HepG2 (cell line): ENCODE results near the gene ASIC3. TPM values are rescaled to one million over a fixed set of nuclear protein-coding genes. Genes with fewer than 3 reads are reported as not detected.
A peak's percentile ranks its signal among the peaks of the same experiment; 100 is the strongest.

Experiments used
- ATAC-seq: fragments of 200-7000 bp; cut with Tn5 transposase; 3 replicates; pipeline ENCODE4 v1.9.1; 2020; ENCODE audit warnings: mild to moderate bottlenecking, moderate library complexity
- BruUV-seq: library from RNA; stranded (reverse); fragments of 400-500 nt; replicated peaks from 2 replicates; lab custom pipeline; 2021; lab: Mats Ljungman, UMichigan
- CTCF ChIA-PET: fragments of 300-600 bp; formaldehyde crosslinking; extraction: SDS; loops from one replicate; lab custom pipeline; 2021; ENCODE audit warnings: low total read pairs, inconsistent platforms, low intra/inter-chr PET ratio; lab: Yijun Ruan, JAX
- POLR2A ChIA-PET: fragments of 350-600 bp; sonication (Branson Sonifier 250); formaldehyde crosslinking; loops from one replicate; lab custom pipeline; 2020; ENCODE audit warnings: antibody characterized with exemption, inconsistent platforms; lab: Yijun Ruan, JAX
- DNase-seq: peaks from one replicate; pipeline ENCODE4 v3.0.0-alpha.2; 2015; ENCODE audit warnings: low spot score
- FAIRE-seq: peaks from 3 replicates; lab custom pipeline; 2011; peaks lifted over from hg19 to GRCh38; lab: Jason Lieb, UNC
- H2AFZ ChIP-seq: one replicate; pipeline ENCODE4 v1.6.1; 2011; ENCODE audit warnings: low read length, inconsistent platforms
- H3K27ac ChIP-seq: fragments of 300-600 bp; 3 replicates; pipeline ENCODE4 v1.8.0; 2011; ENCODE audit warnings: mixed run types, mild to moderate bottlenecking, mixed read lengths, low read length, inconsistent platforms; ENCODE audit not compliant: insufficient read depth; ENCODE audit errors: extremely low read length
- H3K27me3 ChIP-seq, 2 experiments: fragments of 200-600 bp in 1 of 2; 2 replicates in 1 of 2; 3 replicates in 1 of 2; pipeline versions ENCODE4 v1.6.0 to v1.8.0; 2011; ENCODE audit warnings: low read length in 2 of 2, mild to moderate bottlenecking in 2 of 2, moderate library complexity in 2 of 2, inconsistent platforms in 1 of 2; ENCODE audit not compliant: insufficient read depth in 2 of 2, control insufficient read depth in 1 of 2
- H3K36me3 ChIP-seq, 2 experiments: fragments of 200-600 bp in 1 of 2; replicated peaks in 1 of 2; 2 replicates in 1 of 2; 3 replicates in 1 of 2; pipeline versions ENCODE4 v1.5.1 to v1.8.0; 2011; ENCODE audit warnings: low read length in 2 of 2, inconsistent platforms in 1 of 2; ENCODE audit not compliant: insufficient read depth in 2 of 2, control insufficient read depth in 1 of 2
- H3K4me1 ChIP-seq: 2 replicates; pipeline ENCODE4 v1.5.1; 2012; ENCODE audit warnings: low read length, inconsistent platforms; ENCODE audit not compliant: insufficient read depth
- H3K4me2 ChIP-seq: 2 replicates; pipeline ENCODE4 v1.6.0; 2011; ENCODE audit warnings: low read depth, low read length, inconsistent platforms
- H3K4me3 ChIP-seq, 3 experiments: fragments of 200-600 bp in 1 of 3; sonication (generic), shearing (Covaris generic) in 1 of 3; replicated peaks in 1 of 3; 2 replicates each; pipeline ENCODE4 v1.5.1; 2011 to 2016; ENCODE audit warnings: low read length in 3 of 3, inconsistent platforms in 2 of 3, low read depth in 2 of 3, mild to moderate bottlenecking in 2 of 3, control low read depth in 1 of 3, mixed read lengths in 1 of 3; ENCODE audit not compliant: insufficient read depth in 1 of 3
- H3K79me2 ChIP-seq: one replicate; pipeline ENCODE4 v1.6.1; 2011; ENCODE audit warnings: low read length, inconsistent platforms; ENCODE audit not compliant: insufficient read depth
- H3K9ac ChIP-seq: 2 replicates; pipeline ENCODE4 v1.6.0; 2011; ENCODE audit warnings: mild to moderate bottlenecking, low read depth, low read length, inconsistent platforms; ENCODE audit not compliant: insufficient read depth
- H3K9me3 ChIP-seq: 2 replicates; pipeline ENCODE4 v1.5.1; 2012; ENCODE audit warnings: mild to moderate bottlenecking, low read length
- H4K20me1 ChIP-seq: 2 replicates; pipeline ENCODE4 v1.6.0; 2011; ENCODE audit warnings: inconsistent platforms, mild to moderate bottlenecking, low read length, moderate library complexity; ENCODE audit not compliant: insufficient read depth
- CENPX ChIP-seq: sonication (generic); formaldehyde crosslinking; IDR thresholded peaks from 2 replicates; pipeline ENCODE4 v1.9.0; 2021; ENCODE audit warnings: mild to moderate bottlenecking, missing genetic modification reagents, moderate library complexity
- FOXK1 ChIP-seq: sonication (generic); formaldehyde crosslinking; IDR thresholded peaks from 2 replicates; pipeline ENCODE4 v1.4.0; 2020; ENCODE audit warnings: low read depth, missing genetic modification reagents, borderline replicate concordance
- LRRFIP1 ChIP-seq: sonication (generic); formaldehyde crosslinking; conservative IDR thresholded peaks from 2 replicates; pipeline ENCODE4 v1.4.0; 2020; ENCODE audit warnings: missing genetic modification reagents
- NCOA1 ChIP-seq: sonication (generic); formaldehyde crosslinking; IDR thresholded peaks from 2 replicates; pipeline ENCODE4 v1.9.0; 2021; ENCODE audit warnings: missing genetic modification reagents
- RAD21 ChIP-seq: fragments of 450-650 bp; formaldehyde crosslinking; IDR thresholded peaks from 2 replicates; pipeline ENCODE4 v1.5.0; 2020; ENCODE audit warnings: mild to moderate bottlenecking
- RAD51 ChIP-seq: fragments of 450-650 bp; IDR thresholded peaks from 2 replicates; pipeline ENCODE4 v1.6.1; 2016; ENCODE audit warnings: borderline replicate concordance
- RXRB ChIP-seq: IDR thresholded peaks from 2 replicates; pipeline ENCODE4 v1.6.1; 2016; ENCODE audit warnings: borderline replicate concordance, missing genetic modification reagents, missing compliant biosample characterization
- TRIM24 ChIP-seq: sonication (generic); formaldehyde crosslinking; IDR thresholded peaks from 2 replicates; pipeline ENCODE4 v1.8.0; 2022; ENCODE audit warnings: mild to moderate bottlenecking, missing genetic modification reagents
- ZBTB42 ChIP-seq: sonication (generic); formaldehyde crosslinking; IDR thresholded peaks from 2 replicates; pipeline ENCODE4 v1.5.0; 2020; ENCODE audit warnings: mild to moderate bottlenecking, missing genetic modification reagents
- ZBTB44 ChIP-seq: sonication (generic); formaldehyde crosslinking; IDR thresholded peaks from 2 replicates; pipeline ENCODE4 v1.4.0; 2020; ENCODE audit warnings: missing genetic modification reagents
- ZC3H4 ChIP-seq: sonication (generic); formaldehyde crosslinking; IDR thresholded peaks from 2 replicates; pipeline ENCODE4 v1.4.0; 2020; ENCODE audit warnings: missing genetic modification reagents, borderline replicate concordance
- ZNF263 ChIP-seq: sonication (generic); formaldehyde crosslinking; IDR thresholded peaks from 2 replicates; pipeline ENCODE4 v1.4.0; 2020; ENCODE audit warnings: missing genetic modification reagents
- ZNF570 ChIP-seq: sonication (generic); formaldehyde crosslinking; IDR thresholded peaks from 2 replicates; pipeline ENCODE4 v1.4.0; 2020; ENCODE audit warnings: mild to moderate bottlenecking, missing genetic modification reagents, borderline replicate concordance
- ZSCAN21 ChIP-seq: sonication (generic); formaldehyde crosslinking; IDR thresholded peaks from 2 replicates; pipeline ENCODE4 v1.8.0; 2022; ENCODE audit warnings: mild to moderate bottlenecking, missing genetic modification reagents, moderate library complexity, borderline replicate concordance
- WGBS: methylation state at CpG from one replicate; pipeline ENCODE4 v1.1.6; 2017; ENCODE audit warnings: low lambda C conversion rate; 5-methylcytosine and 5-hydroxymethylcytosine counted together
- in situ Hi-C: cut with HindIII; loops from 2 replicates; pipeline ENCODE4 v1.10.0; 2017; ENCODE audit warnings: low pct_unique_long_range_greater_than_20kb; ENCODE audit not compliant: extremely low pct_ligation_motif_present
- intact Hi-C: fragments of 100-400 bp; cut with micrococcal nuclease; formaldehyde crosslinking; loops from one replicate; pipeline ENCODE4 v1.10.0; 2022; ENCODE audit not compliant: unreplicated experiment
- polyA plus RNA-seq, 8 experiments: library from polyadenylated mRNA; depleted of rRNA in 3 of 8; stranded (reverse) in 7 of 8; unstranded in 1 of 8; fragments of >200 nt; fragmentation: Illumina TruSeq in 4 of 8; extraction: Trizol in 4 of 8; gene quantifications; 2 replicates each; pipeline versions ENCODE4 v1.2.1 to v1.2.3, GENCODE V29; 2011 to 2016; ENCODE audit warnings: low read depth in 4 of 8, missing spikeins in 1 of 8, mixed read lengths in 1 of 8; ENCODE audit not compliant: insufficient read depth in 1 of 8
- total RNA-seq, 5 experiments: library from RNA; depleted of rRNA; stranded (reverse); fragments of >200 nt; fragmentation: Illumina TruSeq; extraction: Trizol; gene quantifications; 2 replicates each; pipeline ENCODE4 v1.2.3, GENCODE V29; 2016; ENCODE audit warnings: low read depth in 1 of 5
- TF ChIP-seq, protein P1 (sequence below): sonication (generic); formaldehyde crosslinking; IDR thresholded peaks from 2 replicates; pipeline ENCODE4 v1.5.0; 2020; ENCODE audit warnings: missing genetic modification reagents
- TF ChIP-seq, protein P2 (sequence below): sonication (generic); formaldehyde crosslinking; IDR thresholded peaks from 2 replicates; pipeline ENCODE4 v1.8.0; 2022; ENCODE audit warnings: low read depth, missing genetic modification reagents

ASIC3 gene
- total and polyA plus RNA-seq, 2 of the 13 experiments (the other 11 are each of a cell fraction or from before 2014, with no cell fraction given), result 0.51 TPM; not detected in 1

- TF ChIP-seq ZBTB44 (CRISPR knock-in tag) (no peak), RXRB (CRISPR knock-in tag) (no peak), ZNF570 (CRISPR knock-in tag) (no peak), ZC3H4 (CRISPR knock-in tag) (no peak)
Measured at GRCh38 chr7:151083071-151083823, 34.9 kb downstream of the ASIC3 start, which contains the start of gene TMUB1 (continued).

GRCh38 chr7:151083824-151084160 lies 35.5 kb downstream of the ASIC3 start:
- ChIA-PET POLR2A (interaction anchor here (3.8 kb wide), 1 partner anchor 22 kb away, joined by 144 read pairs; no protein-coding TSS in a partner anchor), CTCF (no interaction called here)
- Histone ChIP-seq H3K27ac (no peak overlapping the region), H3K27me3 (no peaks in the 10 kb centered on the region; a peak in 1 of 5 replicates), H2AFZ (no peak overlapping the region), H4K20me1 (peaks cover 11% of the 10 kb centered on the region; the same call in 1 of the 2 replicates), H3K9ac (0 out of 2 replicates have a peak overlapping the region, but pooled peaks have one; percentile 100), H3K36me3 (0 out of 5 replicates have a peak, but pooled peaks cover 0 to 1% of the 10 kb centered on the region in 2 experiments), H3K9me3 (no peaks in the 10 kb centered on the region), H3K4me1 (peaks cover 58% of the 10 kb centered on the region), H3K4me3 (peak overlapping the region; percentile 85 to 96 (median 88); a peak in 5 of 6 replicates), H3K4me2 (peak overlapping the region; percentile 97), H3K79me2 (peaks cover 53% of the 10 kb centered on the region)
- 40% methylated on average over 2 of the region's 3 CpGs for WGBS
- in situ Hi-C loops, result no loop called here
- DNase-seq (no peak), FAIRE-seq (no peak), ATAC-seq (no peak)
- intact Hi-C loops, result loop anchor here (10.0 kb wide), 1 partner anchor 161 kb away; the partner anchor contains the start of gene SMARCD3
- no TSS peak for BruUV-seq
- TF ChIP-seq ZSCAN21 (no peak), NCOA1 (no peak), TRIM24 (no peak), FOXK1 (CRISPR knock-in tag) (no peak), ZBTB42 (CRISPR knock-in tag) (no peak), RAD51 (no peak), CENPX (CRISPR knock-in tag) (no peak), ZNF263 (CRISPR knock-in tag) (no peak), LRRFIP1 (CRISPR knock-in tag) (no peak), RAD21 (CRISPR knock-in tag) (no peak)
- TF ChIP-seq, protein P1, sequence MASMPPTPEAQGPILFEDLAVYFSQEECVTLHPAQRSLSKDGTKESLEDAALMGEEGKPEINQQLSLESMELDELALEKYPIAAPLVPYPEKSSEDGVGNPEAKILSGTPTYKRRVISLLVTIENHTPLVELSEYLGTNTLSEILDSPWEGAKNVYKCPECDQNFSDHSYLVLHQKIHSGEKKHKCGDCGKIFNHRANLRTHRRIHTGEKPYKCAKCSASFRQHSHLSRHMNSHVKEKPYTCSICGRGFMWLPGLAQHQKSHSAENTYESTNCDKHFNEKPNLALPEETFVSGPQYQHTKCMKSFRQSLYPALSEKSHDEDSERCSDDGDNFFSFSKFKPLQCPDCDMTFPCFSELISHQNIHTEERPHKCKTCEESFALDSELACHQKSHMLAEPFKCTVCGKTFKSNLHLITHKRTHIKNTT (CRISPR knock-in tag), result no peak
- TF ChIP-seq, protein P2, sequence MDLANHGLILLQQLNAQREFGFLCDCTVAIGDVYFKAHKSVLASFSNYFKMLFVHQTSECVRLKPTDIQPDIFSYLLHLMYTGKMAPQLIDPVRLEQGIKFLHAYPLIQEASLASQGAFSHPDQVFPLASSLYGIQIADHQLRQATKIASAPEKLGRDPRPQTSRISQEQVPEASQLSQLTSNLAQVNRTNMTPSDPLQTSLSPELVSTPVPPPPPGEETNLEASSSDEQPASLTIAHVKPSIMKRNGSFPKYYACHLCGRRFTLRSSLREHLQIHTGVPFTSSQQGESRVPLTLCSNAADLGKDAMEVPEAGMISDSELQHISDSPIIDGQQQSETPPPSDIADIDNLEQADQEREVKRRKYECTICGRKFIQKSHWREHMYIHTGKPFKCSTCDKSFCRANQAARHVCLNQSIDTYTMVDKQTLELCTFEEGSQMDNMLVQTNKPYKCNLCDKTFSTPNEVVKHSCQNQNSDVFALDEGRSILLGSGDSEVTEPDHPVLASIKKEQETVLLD (CRISPR knock-in tag), result no peak
